Measurements from ENCODE around the gene SLC22A23. TPM values are rescaled to one million over a fixed set of nuclear protein-coding genes. Genes with fewer than 3 reads are reported as not detected.

SLC22A23 gene
- total and polyA plus RNA-seq, 12 donors, result 2.3 to 18.5 (median 5.3) TPM

DNA sequence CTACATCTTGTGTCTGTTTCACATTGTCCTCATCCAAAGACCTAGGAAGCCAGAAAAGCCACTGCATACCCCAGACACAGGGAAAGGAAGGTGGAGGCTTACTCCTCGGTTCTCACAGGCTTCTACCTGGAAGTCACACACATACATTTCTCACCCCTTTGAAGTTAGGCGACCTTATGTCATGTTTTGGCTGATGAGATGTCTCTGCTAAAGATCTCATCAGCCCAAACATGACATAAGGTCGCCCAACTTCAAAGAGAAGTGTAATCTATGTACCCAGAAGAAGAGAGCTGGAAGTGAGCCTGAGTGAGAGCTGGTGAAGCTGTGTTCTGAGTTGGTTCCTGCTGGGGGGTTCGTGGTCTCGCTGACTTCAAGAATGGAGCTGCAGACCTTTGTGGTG lies 47.5 kb upstream of the SLC22A23 start:
- Histone ChIP-seq H3K4me3 (no peak overlapping the region), H3K27ac (no peak overlapping the region), H3K27me3 (no peaks in the 10 kb centered on the region), H3K36me3 (replicated peaks in 1 of 2) (no peaks in the 10 kb centered on the region), H3K4me1 (replicated peaks in 1 of 2) (peaks cover 0 to 4% of the 10 kb centered on the region in 2 donors), H3K9me3 (replicated peaks in 1 of 3) (no peaks in the 10 kb centered on the region)
- DNase-seq, result no peak
- no peak for TF ChIP-seq POLR2A (IDR thresholded peaks at IDR 0.05)
- TF ChIP-seq, protein P1, sequence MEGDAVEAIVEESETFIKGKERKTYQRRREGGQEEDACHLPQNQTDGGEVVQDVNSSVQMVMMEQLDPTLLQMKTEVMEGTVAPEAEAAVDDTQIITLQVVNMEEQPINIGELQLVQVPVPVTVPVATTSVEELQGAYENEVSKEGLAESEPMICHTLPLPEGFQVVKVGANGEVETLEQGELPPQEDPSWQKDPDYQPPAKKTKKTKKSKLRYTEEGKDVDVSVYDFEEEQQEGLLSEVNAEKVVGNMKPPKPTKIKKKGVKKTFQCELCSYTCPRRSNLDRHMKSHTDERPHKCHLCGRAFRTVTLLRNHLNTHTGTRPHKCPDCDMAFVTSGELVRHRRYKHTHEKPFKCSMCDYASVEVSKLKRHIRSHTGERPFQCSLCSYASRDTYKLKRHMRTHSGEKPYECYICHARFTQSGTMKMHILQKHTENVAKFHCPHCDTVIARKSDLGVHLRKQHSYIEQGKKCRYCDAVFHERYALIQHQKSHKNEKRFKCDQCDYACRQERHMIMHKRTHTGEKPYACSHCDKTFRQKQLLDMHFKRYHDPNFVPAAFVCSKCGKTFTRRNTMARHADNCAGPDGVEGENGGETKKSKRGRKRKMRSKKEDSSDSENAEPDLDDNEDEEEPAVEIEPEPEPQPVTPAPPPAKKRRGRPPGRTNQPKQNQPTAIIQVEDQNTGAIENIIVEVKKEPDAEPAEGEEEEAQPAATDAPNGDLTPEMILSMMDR (IDR thresholded peaks at IDR 0.05), result no peak
- intact Hi-C loops (cut with DNase I), result no loop called here
- WGBS, 4 donors, result 73 to 88% (median 79%) methylated on average over 5 of the region's 5 CpGs

DNA sequence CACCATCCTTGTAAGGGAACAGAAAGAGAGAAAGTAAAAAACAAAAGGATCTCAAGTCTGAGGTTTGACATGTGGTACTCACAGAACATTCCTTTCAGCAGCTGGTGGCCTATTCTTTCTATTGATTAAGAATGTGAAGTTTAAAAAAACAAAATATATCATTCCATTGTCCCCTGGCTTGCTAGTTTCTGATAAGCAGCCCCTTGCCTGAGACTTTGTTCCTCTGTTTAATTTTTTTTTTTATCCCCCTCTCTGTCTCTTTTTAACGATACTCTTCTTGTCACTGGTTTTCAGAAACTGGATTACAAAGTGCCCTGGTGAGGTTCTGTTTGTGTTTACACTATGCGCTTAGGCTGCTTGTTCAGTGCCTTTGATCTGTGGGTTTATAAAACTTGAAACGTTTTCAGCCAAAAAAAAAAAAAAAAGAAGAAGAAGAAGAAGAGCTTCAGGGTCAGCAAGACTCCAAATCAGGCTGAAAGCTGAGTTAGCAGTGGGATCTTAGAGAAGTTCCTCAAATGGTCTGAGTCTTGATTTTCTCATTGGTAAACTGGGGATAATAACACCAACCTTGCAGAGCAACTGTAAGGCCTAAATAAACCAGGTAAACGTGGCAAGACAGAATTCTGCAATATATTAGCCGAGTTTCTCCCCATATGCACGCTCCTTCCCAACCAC lies 45.1 kb upstream of the SLC22A23 start:
- 55 to 64% (median 60%) methylated on average over 6 of the region's 6 CpGs for WGBS, 4 donors
- intact Hi-C loops (cut with DNase I), result no loop called here
- Histone ChIP-seq H3K9me3 (replicated peaks in 1 of 3) (no peaks in the 10 kb centered on the region), H3K36me3 (replicated peaks in 1 of 2) (no peaks in the 10 kb centered on the region), H3K27ac (no peak overlapping the region), H3K4me3 (no peak overlapping the region), H3K27me3 (no peaks in the 10 kb centered on the region), H3K4me1 (replicated peaks in 1 of 2) (peaks cover 0 to 4% of the 10 kb centered on the region in 2 donors)
- DNase-seq, result no peak
- TF ChIP-seq, protein P1 (IDR thresholded peaks at IDR 0.05), result no peak
- no peak for TF ChIP-seq POLR2A (IDR thresholded peaks at IDR 0.05)

DNA sequence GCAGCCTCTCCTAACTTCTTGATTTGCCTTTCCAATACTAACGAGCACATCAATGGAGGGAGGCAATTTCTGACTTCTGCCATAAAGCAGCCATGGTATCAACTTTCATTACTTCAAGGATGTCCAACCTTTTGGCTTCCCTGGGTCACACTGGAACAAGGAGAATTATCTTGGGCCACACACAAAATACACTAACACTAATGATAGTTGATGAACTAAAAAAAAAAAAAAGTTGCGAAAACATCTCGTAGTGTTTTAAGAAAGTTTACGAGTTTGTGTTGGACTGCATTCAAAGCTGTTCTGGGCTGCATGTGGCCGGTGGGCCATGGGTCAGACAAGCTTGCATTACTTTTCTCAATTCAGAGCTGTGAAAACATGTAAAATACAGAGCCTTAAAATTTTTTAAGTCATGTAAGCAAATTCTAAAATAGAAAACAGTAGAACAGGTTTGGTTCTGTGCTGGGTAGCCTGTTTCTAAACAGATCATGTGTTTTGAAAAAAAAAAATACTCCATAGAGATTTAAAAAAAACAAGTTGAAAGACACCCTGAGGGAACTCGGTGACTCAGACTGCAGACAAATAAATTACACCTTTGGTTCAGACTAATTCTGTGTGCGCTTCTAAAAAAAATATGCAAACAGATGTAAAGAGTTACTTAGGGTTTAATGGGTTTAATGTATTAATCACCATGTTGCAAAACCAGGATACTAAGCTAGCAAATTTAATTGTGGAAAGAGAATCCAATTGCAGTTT lies 43.6 kb upstream of the SLC22A23 start:
- H3K27ac ChIP-seq, result no peak overlapping the region

DNA sequence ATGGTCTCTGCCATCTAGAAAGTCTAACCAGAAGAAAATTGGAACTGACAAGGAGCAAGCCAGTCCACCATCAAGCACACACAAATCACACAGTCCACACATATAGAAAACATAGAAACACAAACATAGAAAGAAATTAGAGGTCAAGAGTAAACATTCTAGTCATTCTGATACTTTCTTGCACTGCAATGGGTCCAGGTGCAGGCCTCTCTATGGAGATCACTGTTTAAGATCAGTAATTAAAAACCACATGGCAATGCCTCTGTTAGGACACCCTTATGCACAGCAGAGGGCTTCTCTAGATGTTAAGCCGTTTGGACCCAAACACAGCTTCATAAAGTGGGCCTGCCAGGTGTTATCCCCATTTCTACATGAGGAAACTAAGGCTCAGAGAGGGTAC lies 42.8 kb upstream of the SLC22A23 start:
- Histone ChIP-seq H3K27me3 (no peaks in the 10 kb centered on the region), H3K36me3 (replicated peaks in 1 of 2) (no peaks in the 10 kb centered on the region), H3K4me3 (no peak overlapping the region), H3K9me3 (replicated peaks in 1 of 3) (no peaks in the 10 kb centered on the region), H3K27ac (no peak overlapping the region), H3K4me1 (replicated peaks in 1 of 2) (peaks cover 0 to 4% of the 10 kb centered on the region in 2 donors)
- intact Hi-C loops (cut with DNase I), result no loop called here
- WGBS, 4 donors, result 56 to 91% (median 73%) methylated on average over 1 of the region's 1 CpG
- DNase-seq, result no peak
- TF ChIP-seq POLR2A (IDR thresholded peaks at IDR 0.05), result no peak
- TF ChIP-seq, protein P1 (IDR thresholded peaks at IDR 0.05), result no peak

More for the DNA sequence above, 43.6 kb upstream of the SLC22A23 start:
- Histone ChIP-seq H3K4me3 (no peak overlapping the region), H3K4me1 (replicated peaks in 1 of 2) (peaks cover 0 to 4% of the 10 kb centered on the region in 2 donors), H3K9me3 (replicated peaks in 1 of 3) (no peaks in the 10 kb centered on the region), H3K36me3 (replicated peaks in 1 of 2) (no peaks in the 10 kb centered on the region), H3K27me3 (no peaks in the 10 kb centered on the region)
- no peak for DNase-seq
- 68 to 72% (median 70%) methylated on average over 7 of the region's 7 CpGs for WGBS, 4 donors
- intact Hi-C loops (cut with DNase I), result no loop called here
- TF ChIP-seq, protein P1 (IDR thresholded peaks at IDR 0.05), result no peak
- no peak for TF ChIP-seq POLR2A (IDR thresholded peaks at IDR 0.05)

Measured in adrenal gland (tissue), 12 donors.